NOMO-1 treated with dmso at 0.1 percent for 144 hours (cell line): ENCODE results near the gene CTNNA2.
A peak's percentile ranks its signal among the peaks of the same experiment; 100 is the strongest.
"Not testable (repeated sequence)": the region's sequence is repeated elsewhere in the genome, so short reads cannot be mapped to it uniquely, and the experiment has no call there.

ENCODE experiments used
- DNase-seq: peaks from one replicate; lab custom pipeline; 2025; ENCODE audit not compliant: unreplicated experiment; lab: John Stamatoyannopoulos, UW

CTNNA2 gene

GRCh38 chr2:80068038-80068731, 555.3 kb downstream of the CTNNA2 start:
- no peak for DNase-seq

GRCh38 chr2:80070587-80070986, 557.7 kb downstream of the CTNNA2 start:
- no peak for DNase-seq

- DNase-seq = no peak
Measured at GRCh38 chr2:80071941-80072340, 559.1 kb downstream of the CTNNA2 start.

- peak; percentile 6 for DNase-seq
Measured at GRCh38 chr2:80073134-80073561, 560.3 kb downstream of the CTNNA2 start.

- no peak for DNase-seq
Measured at GRCh38 chr2:80074321-80075070, 561.6 kb downstream of the CTNNA2 start.

GRCh38 chr2:80075719-80076118, 562.9 kb downstream of the CTNNA2 start:
- DNase-seq = no peak

- DNase-seq = no peak
Measured at GRCh38 chr2:80078290-80079036, 565.6 kb downstream of the CTNNA2 start.

- DNase-seq = no peak
Measured at GRCh38 chr2:80080957-80081356, 568.1 kb downstream of the CTNNA2 start.

GRCh38 chr2:80086831-80087230, 574.0 kb downstream of the CTNNA2 start:
- no peak for DNase-seq

GRCh38 chr2:80091237-80091636, 578.4 kb downstream of the CTNNA2 start:
- no peak for DNase-seq

GRCh38 chr2:80092474-80092873, 579.6 kb downstream of the CTNNA2 start:
- no peak for DNase-seq

GRCh38 chr2:80098503-80098902, 585.7 kb downstream of the CTNNA2 start:
- not testable (repeated sequence) for DNase-seq

GRCh38 chr2:80102026-80102425, 589.2 kb downstream of the CTNNA2 start:
- no peak for DNase-seq

- no peak for DNase-seq
Measured at GRCh38 chr2:80105015-80105640, 592.3 kb downstream of the CTNNA2 start.

GRCh38 chr2:80111185-80111584, 598.3 kb downstream of the CTNNA2 start:
- no peak for DNase-seq

GRCh38 chr2:80112790-80113189, 599.9 kb downstream of the CTNNA2 start:
- DNase-seq = no peak

- DNase-seq = no peak
Measured at GRCh38 chr2:80113399-80113798, 600.5 kb downstream of the CTNNA2 start.

GRCh38 chr2:80114812-80115211, 602.0 kb downstream of the CTNNA2 start:
- no peak for DNase-seq

- DNase-seq = no peak
Measured at GRCh38 chr2:80117401-80117800, 604.5 kb downstream of the CTNNA2 start.

- DNase-seq = no peak
Measured at GRCh38 chr2:80120866-80121265, 608.0 kb downstream of the CTNNA2 start.

- DNase-seq = no peak
Measured at GRCh38 chr2:80122675-80123074, 609.8 kb downstream of the CTNNA2 start.
